ENCODE measurements around the gene WDR47. TPM values are rescaled to one million over a fixed set of nuclear protein-coding genes. Genes with fewer than 3 reads are reported as not detected.

Gene WDR47
- total and polyA plus RNA-seq, 10 of the 15 experiments (the other 5 are each of a cell fraction or from before 2014, with no cell fraction given) = 2.4 to 9.7 (median 5.9) TPM

GRCh38 chr1:108963052-108963686 lies 78.7 kb downstream of the WDR47 start, which contains the start of gene CLCC1 (continued):
- TF ChIP-seq PRDM15 (CRISPR knock-in tag; IDR thresholded peaks at IDR 0.05) (no peak), EED (IDR thresholded peaks at IDR 0.05; ENCODE audit: low read depth) (0 out of 2 replicates have a peak, but pooled peaks have one; percentile 24), SKIL (IDR thresholded peaks at IDR 0.05; ENCODE audit: low read depth, poor library complexity, severe bottlenecking) (no peak), EZH2 (IDR thresholded peaks at IDR 0.05; ENCODE audit: borderline replicate concordance, control insufficient read depth, low read depth, low read length) (no peak), PKNOX1 (IDR thresholded peaks at IDR 0.05) (peak; percentile 81), SREBF2 (IDR thresholded peaks at IDR 0.05; ENCODE audit: low read length) (no peak), USF1 (IDR thresholded peaks at IDR 0.05; ENCODE audit: borderline replicate concordance, extremely low read length, insufficient read depth, low read depth, low read length) (no peak), ATF7 (IDR thresholded peaks at IDR 0.05; ENCODE audit: low read depth) (peak; percentile 50; the same call in 1 of the 2 replicates), CBX3 (IDR thresholded peaks at IDR 0.05; ENCODE audit: borderline replicate concordance, low read depth) (no peak), NR2C1 (IDR thresholded peaks at IDR 0.05) (no peak; the same call in 1 of the 2 replicates), ELK1 (IDR thresholded peaks at IDR 0.05; ENCODE audit: low read depth, low read length) (0 out of 2 replicates have a peak, but pooled peaks have one; percentile 22), MTA3 (IDR thresholded peaks at IDR 0.05; ENCODE audit: borderline replicate concordance, low read length) (no peak), MTA2 (IDR thresholded peaks at IDR 0.05; ENCODE audit: low read depth) (no peak), LARP7 (IDR thresholded peaks at IDR 0.05) (peak; percentile 95; the same call in 1 of the 2 replicates), BCLAF1 (IDR thresholded peaks at IDR 0.05) (no peak), SP1 (IDR thresholded peaks at IDR 0.05; ENCODE audit: low read depth, low read length) (peak; percentile 13), ZNF274 (IDR thresholded peaks at IDR 0.05; ENCODE audit: insufficient read depth, insufficient read length) (no peak), GATAD2B (conservative IDR thresholded peaks at IDR 0.05; ENCODE audit: low read depth) (peak; percentile 96)
